Airway epithelial cell (primary cell): ENCODE measurements around the gene GTF2H4. TPM values are rescaled to one million over a fixed set of nuclear protein-coding genes. Genes with fewer than 3 reads are reported as not detected.

Experiments used
- total RNA-seq: library from RNA; depleted of rRNA; stranded (reverse); fragments of >200 nt; gene quantifications from 2 replicates; pipeline ENCODE4 v1.2.3, GENCODE V29; 2015

GTF2H4 gene
- total RNA-seq, result 12.6 and 15.9 TPM in 2 replicates

DNA sequence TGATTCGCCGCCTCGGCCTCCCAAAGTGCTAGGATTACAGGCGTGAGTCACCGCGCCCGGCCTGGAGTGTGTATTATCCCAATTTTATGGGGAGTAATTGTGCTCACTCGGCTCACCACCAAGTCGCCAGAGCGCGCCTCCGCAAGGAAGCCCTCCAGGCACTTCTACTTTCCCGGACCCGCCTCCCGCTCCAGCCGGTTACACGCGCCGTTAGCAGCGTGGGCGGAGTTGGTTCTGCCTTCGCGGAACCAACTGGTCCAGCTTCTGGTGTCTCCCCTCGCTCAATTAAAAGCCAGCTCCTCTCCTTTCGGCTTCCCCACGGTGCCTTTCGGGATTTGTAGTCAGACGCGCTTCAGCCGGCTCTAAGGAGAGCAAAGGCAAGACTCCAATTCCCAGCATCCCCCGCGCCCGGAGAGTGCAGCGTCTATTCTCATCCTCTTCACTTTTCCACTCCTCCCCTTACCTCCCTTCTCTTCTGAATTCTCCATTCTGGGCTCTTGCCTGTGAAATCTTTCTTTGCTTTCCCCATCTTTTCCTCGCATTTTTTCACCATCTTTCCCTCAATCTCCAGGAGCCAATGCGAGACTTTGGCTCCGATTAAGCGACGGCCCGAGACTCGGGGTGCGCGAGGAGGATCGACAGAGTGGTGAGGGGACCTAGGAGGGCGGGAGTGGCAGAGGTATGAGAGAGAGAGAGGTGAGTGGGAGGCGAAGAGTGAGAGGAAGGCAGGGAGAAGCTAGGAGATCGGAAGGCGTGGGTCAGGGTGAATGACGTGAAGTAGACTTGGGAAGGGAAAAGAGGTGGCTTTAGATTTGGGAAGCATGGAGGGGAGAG is at the start of gene GTF2H4:
Gene GTF2H4 (plus strand): TSS at position 450 of the 834 bp plus-strand sequence.

DNA sequence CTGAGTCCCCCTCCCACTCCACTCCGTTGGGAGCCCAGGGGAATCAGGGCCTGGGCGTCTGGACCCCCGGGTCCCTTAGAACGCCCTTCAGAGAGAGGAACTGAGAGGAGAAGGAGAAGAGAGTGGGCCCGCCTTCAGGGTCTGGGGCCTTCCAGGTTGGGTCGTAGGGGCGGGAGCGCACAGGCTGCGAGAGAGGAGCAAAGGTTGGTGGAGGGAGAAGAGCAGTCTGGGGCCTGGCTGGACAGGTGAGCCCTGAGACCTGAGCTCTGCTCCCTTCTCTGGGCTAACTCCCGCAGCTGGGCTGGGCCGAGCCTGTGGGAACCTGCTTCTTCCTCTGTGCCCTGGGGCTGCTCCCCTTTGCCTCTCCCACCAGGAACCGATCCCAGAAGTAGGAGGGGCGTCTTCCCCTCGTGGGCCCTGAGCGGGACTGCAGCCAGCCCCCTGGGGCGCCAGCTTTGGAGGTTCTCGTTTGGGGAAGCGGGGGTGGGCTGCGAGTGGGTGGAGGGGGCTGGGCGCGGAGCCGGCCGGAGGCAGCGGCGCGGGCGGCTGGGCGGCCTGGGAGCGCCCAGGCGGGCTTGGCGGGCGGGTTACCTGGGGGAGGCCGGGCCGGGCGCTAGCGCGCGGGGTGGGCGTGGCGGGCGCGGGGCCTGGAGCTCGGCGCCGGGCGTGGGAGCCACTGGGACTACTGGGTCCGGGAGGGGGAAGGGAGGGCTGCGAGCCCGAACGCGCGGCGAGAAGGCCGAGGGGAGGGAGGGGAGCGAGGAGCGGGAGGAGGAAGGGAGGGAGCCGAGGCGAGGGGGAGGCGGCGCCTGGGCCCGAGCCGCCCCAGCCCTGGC is 24.1 kb upstream of the GTF2H4 start, which contains the start of gene DDR1:
Gene DDR1 (plus strand): TSS at position 835 of the 836 bp plus-strand sequence. CDS start 4,211 bp downstream, outside the sequence.

DNA sequence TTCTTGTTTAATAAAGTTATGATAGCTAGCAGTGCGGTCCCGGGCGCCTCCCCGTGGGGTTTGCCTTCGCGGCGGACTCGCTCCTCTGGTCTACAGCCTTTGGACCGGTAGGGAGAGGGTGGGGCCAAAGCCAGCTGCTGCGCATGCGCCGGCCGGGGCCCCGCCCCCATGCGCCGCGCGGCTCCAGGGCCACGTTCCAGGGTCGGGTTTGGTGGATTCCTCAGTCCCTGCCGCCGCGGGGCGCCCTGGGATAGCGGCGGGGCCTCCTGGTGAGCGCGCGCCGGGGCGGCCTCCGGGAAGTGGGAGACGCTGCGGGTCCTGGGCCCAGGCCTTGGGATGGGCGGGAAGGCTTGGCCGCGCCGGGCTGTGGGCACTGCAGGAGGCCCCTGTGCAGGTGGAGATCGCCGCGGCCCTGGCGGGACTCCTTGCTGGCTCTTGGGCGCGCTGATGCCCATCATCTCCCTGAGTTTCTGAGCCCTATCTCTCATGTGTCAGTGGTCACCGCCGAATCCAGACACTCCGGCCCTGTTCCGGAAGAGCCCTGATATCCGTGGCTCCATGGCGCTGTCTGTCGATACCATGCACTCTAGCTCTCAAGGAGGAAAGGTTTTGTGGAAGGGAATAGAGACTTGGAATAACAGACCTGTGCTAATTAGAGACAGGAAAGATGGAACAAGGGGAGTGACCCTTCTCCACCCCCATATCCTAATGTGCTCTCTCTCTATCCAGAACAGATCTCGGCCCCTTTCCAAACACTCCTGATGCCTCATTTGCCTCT is 6.3 kb downstream of the GTF2H4 start, which contains the start of gene VARS2:
Gene VARS2 (plus strand): TSS at position 163 of the 778 bp plus-strand sequence. CDS start 599 bp downstream, at position 762.

DNA sequence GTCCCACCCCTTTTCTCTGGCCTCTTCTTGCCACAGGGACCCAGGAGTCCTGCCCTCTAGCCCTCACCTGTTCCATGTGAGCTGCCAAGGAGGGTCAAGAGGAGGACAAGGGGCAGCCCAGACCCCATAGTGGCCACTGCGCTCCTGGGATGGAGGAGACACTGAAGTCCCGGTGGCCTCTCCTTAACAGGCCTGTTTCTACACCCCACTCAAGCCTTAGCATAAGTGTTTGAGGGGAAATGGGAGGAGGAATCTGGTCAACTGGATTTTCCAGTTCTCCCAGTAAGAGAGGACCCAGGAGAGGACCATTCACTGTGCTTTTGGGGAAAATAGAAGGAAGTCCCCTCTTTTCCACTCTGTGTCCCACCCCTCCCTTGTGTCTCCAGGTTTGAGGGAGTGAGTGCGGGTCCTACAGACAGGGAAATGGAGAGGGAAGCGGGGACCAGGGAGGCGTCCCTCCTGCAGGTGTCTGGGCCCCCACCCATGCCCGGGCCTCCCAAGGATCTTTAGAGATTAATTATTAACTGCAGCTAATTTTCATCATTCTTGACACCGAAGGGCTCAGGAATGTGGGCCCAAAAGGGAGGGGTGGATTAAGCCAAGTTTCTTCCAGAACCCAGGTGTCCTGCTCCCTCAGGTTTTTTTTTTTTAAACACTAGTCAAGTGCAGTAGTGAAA is 24.1 kb downstream of the GTF2H4 start, which contains the start of gene SFTA2:
Gene SFTA2 (minus strand): TSS at position 202 of the 677 bp plus-strand sequence. CDS start 74 bp downstream, at position 128.

DNA sequence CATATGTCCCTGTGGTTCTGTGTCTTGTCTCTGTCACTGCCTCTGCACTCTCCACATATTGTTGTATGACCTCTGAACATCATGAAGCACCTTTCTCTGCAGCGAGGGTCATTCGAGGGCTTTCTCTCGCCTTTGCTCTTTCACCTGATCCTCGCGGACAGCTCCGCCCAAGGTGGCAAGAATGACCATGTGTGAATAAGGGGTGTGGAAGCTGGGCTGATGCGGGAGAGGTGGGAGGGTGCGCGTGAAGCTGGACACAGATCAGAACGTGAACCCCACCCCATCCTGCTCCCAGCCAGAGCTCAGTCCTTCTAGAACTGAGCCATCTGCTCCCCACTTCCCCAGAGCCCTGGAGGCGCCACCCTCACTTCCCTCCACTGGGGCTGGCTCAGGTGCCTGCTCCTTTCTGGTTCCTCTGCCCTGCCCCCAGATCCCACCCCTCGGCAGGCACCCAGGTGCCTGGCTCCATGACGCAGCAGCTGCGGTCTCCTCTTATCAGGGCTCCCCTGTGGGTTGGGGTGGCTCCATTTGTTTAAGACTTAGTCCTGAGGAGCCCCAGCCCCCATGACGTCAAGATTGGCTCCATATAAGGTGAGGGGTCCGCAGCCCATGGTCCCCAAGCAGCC is 32.5 kb downstream of the GTF2H4 start, which contains the start of gene MUCL3:
Gene MUCL3 (plus strand): TSS at position 613 of the 626 bp plus-strand sequence. CDS start 27 bp downstream, outside the sequence.

Other genes with a start within 250 kb of the GTF2H4 start
- gene DHX16, start 235.2 kb upstream of the GTF2H4 start, total RNA-seq, result 25.9 and 36.0 TPM in 2 replicates
- 34.1 and 44.7 TPM in 2 replicates for gene PPP1R18, start 221.6 kb upstream of the GTF2H4 start, total RNA-seq
- 7.4 and 13.3 TPM in 2 replicates for gene NRM, start 217.2 kb upstream of the GTF2H4 start, total RNA-seq
- gene MDC1, start 190.9 kb upstream of the GTF2H4 start, total RNA-seq, result 13.8 and 15.9 TPM in 2 replicates
- gene TUBB, start 187.9 kb upstream of the GTF2H4 start, total RNA-seq, result 601 and 896 TPM in 2 replicates
- 32.4 and 36.5 TPM in 2 replicates for gene FLOT1, start 165.5 kb upstream of the GTF2H4 start, total RNA-seq
- 285 and 337 TPM in 2 replicates for gene IER3, start 163.7 kb upstream of the GTF2H4 start, total RNA-seq
- 227 and 243 TPM in 2 replicates for gene DDR1, start 23.7 kb upstream of the GTF2H4 start, total RNA-seq
- gene VARS2, start 6.0 kb downstream of the GTF2H4 start, total RNA-seq, result 17.5 and 23.5 TPM in 2 replicates
- gene SFTA2, start 24.0 kb downstream of the GTF2H4 start, total RNA-seq, result not detected in 2 replicates
- not detected in 2 replicates for gene MUCL3, start 32.8 kb downstream of the GTF2H4 start, total RNA-seq
- gene MUC21, start 75.5 kb downstream of the GTF2H4 start, total RNA-seq, result 0.14 TPM in 1 of 2 replicates, not detected in the other
- gene MUC22, start 102.3 kb downstream of the GTF2H4 start, total RNA-seq, result not detected in 2 replicates
- gene C6orf15, start 204.4 kb downstream of the GTF2H4 start, total RNA-seq, result 0.35 and 2.0 TPM in 2 replicates
- gene PSORS1C1, start 206.6 kb downstream of the GTF2H4 start, total RNA-seq, result 0.37 and 1.7 TPM in 2 replicates
- gene CDSN, start 212.2 kb downstream of the GTF2H4 start, total RNA-seq, result 0.14 TPM in 1 of 2 replicates, not detected in the other
- gene PSORS1C2, start 230.9 kb downstream of the GTF2H4 start, total RNA-seq, result 0.14 and 0.33 TPM in 2 replicates
- gene CCHCR1, start 249.6 kb downstream of the GTF2H4 start, total RNA-seq, result 18.4 and 25.5 TPM in 2 replicates